Measurements from ENCODE around the gene NKPD1. TPM values are rescaled to one million over a fixed set of nuclear protein-coding genes. Genes with fewer than 3 reads are reported as not detected.

Gene NKPD1, protein sequence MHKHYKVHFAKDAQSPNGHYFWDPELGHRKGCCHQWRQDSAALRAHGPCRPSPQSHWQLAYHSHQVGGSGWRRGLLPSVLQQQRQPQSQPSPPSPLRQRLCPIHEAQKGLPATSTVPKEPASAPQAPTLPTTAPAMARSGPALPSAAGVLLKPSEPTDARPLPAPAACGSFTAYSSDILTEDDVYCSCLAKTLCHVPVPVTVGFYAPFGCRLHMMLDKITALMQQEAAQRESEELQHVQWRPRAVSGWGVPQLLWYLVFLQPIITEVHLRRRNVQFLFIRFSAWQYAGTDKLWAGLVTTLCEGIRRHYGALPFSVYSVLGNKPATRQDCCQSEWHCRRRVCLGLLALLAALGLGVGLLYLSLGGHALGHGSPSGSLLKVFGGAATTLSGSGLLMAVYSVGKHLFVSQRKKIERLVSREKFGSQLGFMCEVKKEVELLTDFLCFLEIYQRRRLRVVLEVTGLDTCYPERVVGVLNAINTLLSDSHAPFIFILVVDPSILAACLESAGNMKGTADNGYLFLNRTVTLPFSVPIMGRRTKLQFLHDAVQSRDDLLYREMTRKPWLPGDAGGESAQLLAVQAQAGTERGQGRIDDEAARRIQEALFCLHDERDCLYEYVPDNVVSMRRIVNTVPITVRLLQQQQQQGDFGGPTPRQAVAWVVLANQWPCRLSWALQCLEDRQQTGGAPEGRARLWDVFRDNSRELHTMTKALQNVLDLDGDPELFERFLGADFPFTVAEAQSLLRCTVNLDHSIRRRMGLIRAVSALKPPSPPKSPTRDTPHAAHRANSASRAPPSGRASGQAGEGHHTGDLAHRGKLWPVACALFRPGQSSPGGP
- total RNA-seq, result 100 to 1,000 TPM in 1 of 4 donors, 10 to 100 TPM in 3; 42.0 to 100 (median 51.4) TPM

DNA sequence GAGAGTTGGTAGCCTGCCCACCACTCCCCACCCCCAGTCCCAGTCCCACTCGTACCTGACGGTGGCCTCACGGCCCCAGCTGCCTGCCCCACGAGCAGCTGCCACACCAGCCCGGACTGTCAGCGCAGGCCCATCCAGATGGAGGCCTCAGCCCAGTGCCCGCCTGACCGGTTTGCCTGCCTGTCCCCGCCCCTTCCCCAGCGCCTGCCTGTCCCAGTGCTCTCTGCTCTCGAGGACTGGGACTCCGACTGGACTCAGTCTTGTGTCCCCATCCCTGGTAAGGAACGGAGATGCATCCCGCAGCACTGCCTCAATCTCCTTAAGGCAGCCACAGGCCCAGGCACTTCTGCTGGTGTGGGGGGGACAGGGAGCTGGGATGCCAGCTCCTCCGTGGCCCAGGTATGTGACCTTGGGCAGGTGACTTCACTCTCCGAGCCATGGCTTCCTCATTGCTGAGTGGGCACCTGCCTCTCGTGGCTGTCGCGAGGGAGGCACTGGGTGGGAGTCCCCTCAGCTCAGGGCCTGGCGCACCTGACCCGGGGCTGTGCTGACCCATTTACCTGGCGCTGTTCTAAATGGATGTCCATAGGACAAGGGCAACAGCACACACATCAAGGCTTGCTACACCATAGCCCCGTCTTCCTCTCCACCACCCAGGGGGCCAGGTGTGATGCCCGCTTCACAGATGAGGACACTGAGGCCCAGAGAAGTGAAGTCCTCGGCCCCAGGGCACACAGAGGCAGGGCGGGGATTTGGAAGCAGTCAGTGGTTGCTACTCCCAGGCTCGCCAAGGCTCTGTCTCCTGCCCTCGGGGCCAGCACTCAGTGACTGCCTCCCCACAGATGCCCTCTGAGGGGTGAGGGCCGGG is at the start of gene NKPD1:
Gene NKPD1, minus strand, starts transcription at position 113 of the 868 bp plus-strand sequence. CDS start 832 bp downstream, outside the sequence.
- DNase-seq (ENCODE audit: low spot score in 2 of 2), result peak in 1 of 2 donors; percentile 91

DNA sequence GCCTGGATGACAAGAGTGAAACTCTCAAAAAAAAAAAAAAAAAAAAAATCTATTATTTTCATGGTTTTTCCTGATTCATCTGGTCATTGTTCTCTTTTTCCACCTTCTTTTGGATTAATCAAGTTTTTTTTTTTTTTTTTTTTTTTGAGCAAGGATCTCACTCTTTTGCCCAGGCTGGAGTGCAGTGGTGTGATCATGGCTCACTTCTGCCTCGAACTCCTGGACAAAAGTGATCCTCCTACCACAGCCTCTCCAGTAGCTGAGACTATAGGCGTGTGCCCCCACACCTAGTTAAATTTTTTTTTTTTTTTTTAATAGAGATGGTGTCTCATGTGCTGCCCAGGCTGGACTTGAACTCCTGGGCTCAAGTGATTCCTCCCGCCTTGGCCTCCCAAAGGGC is 45.5 kb upstream of the NKPD1 start:
- TF ChIP-seq, protein P1, sequence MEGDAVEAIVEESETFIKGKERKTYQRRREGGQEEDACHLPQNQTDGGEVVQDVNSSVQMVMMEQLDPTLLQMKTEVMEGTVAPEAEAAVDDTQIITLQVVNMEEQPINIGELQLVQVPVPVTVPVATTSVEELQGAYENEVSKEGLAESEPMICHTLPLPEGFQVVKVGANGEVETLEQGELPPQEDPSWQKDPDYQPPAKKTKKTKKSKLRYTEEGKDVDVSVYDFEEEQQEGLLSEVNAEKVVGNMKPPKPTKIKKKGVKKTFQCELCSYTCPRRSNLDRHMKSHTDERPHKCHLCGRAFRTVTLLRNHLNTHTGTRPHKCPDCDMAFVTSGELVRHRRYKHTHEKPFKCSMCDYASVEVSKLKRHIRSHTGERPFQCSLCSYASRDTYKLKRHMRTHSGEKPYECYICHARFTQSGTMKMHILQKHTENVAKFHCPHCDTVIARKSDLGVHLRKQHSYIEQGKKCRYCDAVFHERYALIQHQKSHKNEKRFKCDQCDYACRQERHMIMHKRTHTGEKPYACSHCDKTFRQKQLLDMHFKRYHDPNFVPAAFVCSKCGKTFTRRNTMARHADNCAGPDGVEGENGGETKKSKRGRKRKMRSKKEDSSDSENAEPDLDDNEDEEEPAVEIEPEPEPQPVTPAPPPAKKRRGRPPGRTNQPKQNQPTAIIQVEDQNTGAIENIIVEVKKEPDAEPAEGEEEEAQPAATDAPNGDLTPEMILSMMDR (IDR thresholded peaks at IDR 0.05), result no peak
- TF ChIP-seq POLR2A (IDR thresholded peaks at IDR 0.05), result no peak
- intact Hi-C loops (cut with DNase I; ENCODE audit: low total_unique reads), result no loop called here
- 95% methylated on average over 3 of the region's 3 CpGs for WGBS, 2 donors
- H3K4me3 ChIP-seq (ENCODE audit: low read depth, poor library complexity, severe bottlenecking), result no peak overlapping the region
- no peak for DNase-seq (ENCODE audit: low spot score in 2 of 2)

More for the DNA sequence above, at the start of gene NKPD1:
- WGBS, 2 donors, result 26 to 40% methylated on average over 15 to 16 of the region's 29 CpGs
- intact Hi-C loops (cut with DNase I; ENCODE audit: low total_unique reads), result no loop called here
- no peak within 1 kb of the TSS for H3K4me3 ChIP-seq (ENCODE audit: low read depth, poor library complexity, severe bottlenecking)
- TF ChIP-seq, protein P1 (IDR thresholded peaks at IDR 0.05), result no peak
- no peak for TF ChIP-seq POLR2A (IDR thresholded peaks at IDR 0.05)

DNA sequence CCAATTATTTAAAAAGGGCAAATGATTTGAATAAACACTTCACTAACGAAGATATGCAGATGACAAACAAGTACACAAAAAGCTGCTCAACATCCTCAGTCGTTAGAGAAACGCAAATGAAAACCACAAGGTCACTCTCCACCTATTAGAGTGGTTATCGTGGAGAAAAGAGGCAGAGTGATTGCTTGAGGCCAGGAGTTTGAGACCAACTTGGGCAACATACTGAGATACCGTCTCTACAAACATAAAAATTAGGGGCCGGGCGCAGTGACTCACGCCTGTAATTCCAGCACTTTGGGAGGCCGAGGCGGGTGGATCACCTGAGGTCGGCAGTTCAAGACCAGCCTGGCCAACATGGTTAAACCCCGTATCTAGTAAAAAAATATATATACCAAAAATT is 45.0 kb upstream of the NKPD1 start:
- DNase-seq (ENCODE audit: low spot score in 2 of 2), result no peak
- 85% methylated on average over 12 of the region's 12 CpGs for WGBS, 2 donors
- no peak for TF ChIP-seq POLR2A (IDR thresholded peaks at IDR 0.05)
- TF ChIP-seq, protein P1 (IDR thresholded peaks at IDR 0.05), result no peak
- no peak overlapping the region for H3K4me3 ChIP-seq (ENCODE audit: low read depth, poor library complexity, severe bottlenecking)
- intact Hi-C loops (cut with DNase I; ENCODE audit: low total_unique reads), result no loop called here

DNA sequence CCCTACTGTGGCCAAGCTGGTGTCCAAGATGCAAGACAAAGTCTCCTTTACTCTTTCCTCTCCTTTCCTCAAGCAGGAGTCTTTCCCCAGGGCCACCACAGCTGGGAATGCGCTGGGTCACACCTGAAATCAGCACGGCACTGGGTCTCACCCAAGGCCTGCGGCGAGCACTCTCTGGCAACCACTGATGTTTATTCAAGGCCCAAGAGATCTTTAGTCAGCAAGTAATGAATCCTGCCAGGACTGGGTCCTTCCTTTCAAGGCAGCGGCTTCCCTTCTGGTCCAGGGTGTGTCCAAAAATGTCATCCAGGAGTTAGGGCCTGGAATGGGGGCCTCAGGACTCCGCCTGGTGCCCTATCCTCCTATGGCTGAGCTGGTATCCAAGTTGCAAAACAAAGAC is 41.9 kb upstream of the NKPD1 start:
- 40 to 58% methylated on average over 6 of the region's 6 CpGs for WGBS, 2 donors
- TF ChIP-seq, protein P1 (IDR thresholded peaks at IDR 0.05), result no peak
- TF ChIP-seq POLR2A (IDR thresholded peaks at IDR 0.05), result no peak
- H3K4me3 ChIP-seq (ENCODE audit: low read depth, poor library complexity, severe bottlenecking), result no peak overlapping the region
- intact Hi-C loops (cut with DNase I; ENCODE audit: low total_unique reads), result no loop called here
- peak in 1 of 2 donors; percentile 38 for DNase-seq (ENCODE audit: low spot score in 2 of 2)

DNA sequence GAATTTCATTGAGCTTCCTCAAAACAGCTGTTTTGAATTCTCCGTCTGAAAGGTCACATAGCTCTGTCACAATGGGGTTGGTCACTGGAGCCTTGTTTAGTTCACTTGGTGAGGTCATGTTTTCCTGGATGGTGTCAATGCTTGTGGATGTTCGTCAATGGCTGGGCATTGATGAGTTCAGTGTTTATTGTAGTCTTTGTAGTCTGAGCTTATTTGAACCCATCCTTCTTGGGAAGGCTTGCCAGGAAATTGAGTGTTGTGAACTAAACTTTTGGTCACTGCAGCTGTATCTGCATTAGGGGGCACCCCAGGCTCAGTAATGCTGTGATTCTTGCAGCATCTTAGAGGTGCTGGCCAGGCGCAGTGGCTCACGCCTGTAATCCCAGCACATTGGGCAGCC is 39.8 kb upstream of the NKPD1 start:
- no peak for DNase-seq (ENCODE audit: low spot score in 2 of 2)
- intact Hi-C loops (cut with DNase I; ENCODE audit: low total_unique reads), result no loop called here
- no peak overlapping the region for H3K4me3 ChIP-seq (ENCODE audit: low read depth, poor library complexity, severe bottlenecking)
- WGBS, 2 donors, result 45 to 66% methylated on average over 4 of the region's 4 CpGs
- no peak for TF ChIP-seq POLR2A (IDR thresholded peaks at IDR 0.05)
- TF ChIP-seq, protein P1 (IDR thresholded peaks at IDR 0.05), result no peak

All from lower leg skin (tissue), 4 donors.